GM06990 (cell line): Measurements from ENCODE around the gene NAV2.
"Not testable (repeated sequence)": the region's sequence is repeated elsewhere in the genome, so short reads cannot be mapped to it uniquely, and the experiment has no call there.

Experiments used
- DNase-seq: peaks from one replicate; pipeline ENCODE4 v3.0.0-alpha.2; 2011; ENCODE audit not compliant: insufficient read length; ENCODE audit errors: extremely low read depth
- H3K27me3 ChIP-seq: replicated peaks from 2 replicates; pipeline ENCODE4 v1.6.0; 2011; ENCODE audit warnings: low read length; ENCODE audit not compliant: control insufficient read depth, insufficient read depth
- H3K36me3 ChIP-seq: 2 replicates; pipeline ENCODE4 v1.5.1; 2011; ENCODE audit warnings: low read length; ENCODE audit not compliant: control insufficient read depth, insufficient read depth
- H3K4me3 ChIP-seq: replicated peaks from 2 replicates; pipeline ENCODE4 v1.5.1; 2011; ENCODE audit warnings: low read depth, mild to moderate bottlenecking, control low read depth, low read length
- CTCF ChIP-seq: IDR thresholded peaks from 2 replicates; pipeline ENCODE4 v1.5.1; 2011; ENCODE audit warnings: low read length, control low read depth, mild to moderate bottlenecking, inconsistent platforms; ENCODE audit not compliant: insufficient read depth, poor library complexity, severe bottlenecking

Gene NAV2

GRCh38 chr11:19921976-19922688 is 209.5 kb downstream of the NAV2 start:
- no peak for DNase-seq
- H3K27me3 ChIP-seq, result no peaks in the 10 kb centered on the region
- H3K4me3 ChIP-seq, result no peak overlapping the region
- H3K36me3 ChIP-seq, result no peaks in the 10 kb centered on the region
- TF ChIP-seq CTCF, result no peak

DNA sequence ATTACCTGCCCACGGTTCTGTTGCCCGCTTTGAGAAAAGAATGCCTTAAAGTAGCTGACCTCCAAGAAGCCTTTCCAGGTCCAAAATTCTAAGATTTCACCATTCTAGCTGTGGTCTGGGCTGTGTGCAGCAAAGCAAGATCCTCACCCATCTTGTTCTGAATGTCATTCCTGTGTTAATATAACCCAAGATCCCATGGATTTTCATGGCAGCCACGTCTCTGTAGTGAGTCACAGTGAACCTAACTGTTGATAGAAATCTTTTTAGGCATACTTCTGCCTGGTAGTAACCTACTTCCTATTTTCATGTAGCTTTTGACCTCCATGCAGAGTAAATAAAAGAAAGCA is 210.0 kb downstream of the NAV2 start:
- Histone ChIP-seq H3K36me3 (no peaks in the 10 kb centered on the region), H3K4me3 (no peak overlapping the region), H3K27me3 (no peaks in the 10 kb centered on the region)
- no peak for DNase-seq
- no peak for TF ChIP-seq CTCF

DNA sequence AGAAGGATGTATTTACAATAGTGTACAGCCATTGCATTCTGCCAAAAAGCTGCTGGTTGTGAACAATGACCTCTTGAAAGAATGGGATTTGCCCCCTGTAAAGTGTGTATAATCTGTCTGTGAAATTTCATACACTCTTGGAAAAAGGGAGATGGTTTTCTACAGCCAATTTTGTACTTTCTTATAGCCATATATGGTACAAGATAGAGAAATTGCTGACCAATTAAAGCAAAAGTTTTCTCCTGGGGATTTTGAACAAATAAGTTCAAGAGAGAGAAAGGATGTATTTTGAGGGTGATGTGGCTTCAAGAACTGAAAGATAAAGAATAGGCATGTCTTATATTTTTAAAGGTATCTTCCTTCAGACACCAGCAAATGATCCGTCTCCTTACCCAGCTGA is 211.0 kb downstream of the NAV2 start:
- H3K36me3 ChIP-seq, result no peaks in the 10 kb centered on the region
- no peak overlapping the region for H3K4me3 ChIP-seq
- TF ChIP-seq CTCF, result no peak
- H3K27me3 ChIP-seq, result no peaks in the 10 kb centered on the region
- no peak for DNase-seq

- Histone ChIP-seq H3K36me3 (no peaks in the 10 kb centered on the region), H3K27me3 (no peaks in the 10 kb centered on the region), H3K4me3 (no peak overlapping the region)
- no peak for DNase-seq
- TF ChIP-seq CTCF, result no peak
Measured at GRCh38 chr11:19924311-19924710, 211.7 kb downstream of the NAV2 start.

- no peak for TF ChIP-seq CTCF
- H3K36me3 ChIP-seq, result no peaks in the 10 kb centered on the region
- H3K27me3 ChIP-seq, result no peaks in the 10 kb centered on the region
- no peak for DNase-seq
- no peak overlapping the region for H3K4me3 ChIP-seq
Measured at GRCh38 chr11:19924716-19925115, 212.1 kb downstream of the NAV2 start.

GRCh38 chr11:19927403-19927802 is 214.8 kb downstream of the NAV2 start:
- H3K27me3 ChIP-seq, H3K4me3 ChIP-seq, DNase-seq, H3K36me3 ChIP-seq: not testable (repeated sequence)
